GM18873 (cell line): ENCODE data around the gene ASPSCR1.

Source experiments
- ATAC-seq: cut with Tn5 transposase; IDR thresholded peaks from one replicate; pipeline ENCODE4 v1.9.1; 2021; ENCODE audit warnings: mild to moderate bottlenecking, moderate library complexity, moderate number of reproducible peaks; ENCODE audit not compliant: unreplicated experiment, low FRiP score

Gene ASPSCR1

GRCh38 chr17:81958633-81959342 is 18.6 kb upstream of the ASPSCR1 start:
- no peak for ATAC-seq

- no peak for ATAC-seq
These were observed 17.9 kb upstream of the ASPSCR1 start for GRCh38 chr17:81959362-81960129.

DNA sequence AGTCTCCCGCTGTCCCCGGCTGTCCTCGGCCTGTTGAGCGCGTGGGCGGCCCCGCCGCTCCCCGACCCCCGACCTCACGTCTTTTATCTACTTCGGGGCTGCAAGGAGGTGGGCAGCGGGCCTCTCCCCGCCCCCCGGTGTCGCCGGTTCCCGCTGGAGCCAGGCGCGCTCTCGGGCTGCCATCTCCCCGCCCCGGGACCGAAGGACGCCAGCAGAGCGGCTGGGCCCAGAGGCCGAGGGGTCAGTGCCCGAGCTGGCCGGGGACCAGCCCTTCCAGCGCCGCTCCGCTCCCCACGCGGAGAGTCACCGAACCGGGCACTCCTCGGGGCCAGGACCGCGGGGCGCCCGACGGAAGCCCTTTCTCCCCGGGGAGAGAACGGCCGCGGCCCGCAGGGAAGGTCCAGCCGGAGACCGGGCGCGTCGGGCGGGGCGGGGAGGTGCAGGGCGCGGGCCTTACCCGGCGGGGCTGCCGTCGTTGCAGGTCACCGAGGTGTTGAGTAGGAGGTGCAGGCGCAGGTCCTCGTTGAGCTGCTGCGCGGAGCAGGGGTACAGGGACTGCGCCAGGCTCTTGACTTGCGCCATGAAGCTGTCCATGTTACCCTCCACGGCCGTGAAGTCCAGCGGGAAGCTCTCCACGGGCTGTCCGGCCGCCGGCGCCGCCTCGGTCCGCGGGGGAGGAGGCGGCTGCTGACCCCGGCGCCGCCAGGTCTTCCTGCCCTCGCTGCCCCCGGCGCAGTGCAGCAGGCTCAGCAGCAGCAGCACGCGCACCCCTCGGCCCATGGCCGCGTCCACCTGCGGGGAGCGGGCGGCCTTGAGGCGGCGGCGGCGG is 17.1 kb upstream of the ASPSCR1 start:
- ATAC-seq, result no peak

DNA sequence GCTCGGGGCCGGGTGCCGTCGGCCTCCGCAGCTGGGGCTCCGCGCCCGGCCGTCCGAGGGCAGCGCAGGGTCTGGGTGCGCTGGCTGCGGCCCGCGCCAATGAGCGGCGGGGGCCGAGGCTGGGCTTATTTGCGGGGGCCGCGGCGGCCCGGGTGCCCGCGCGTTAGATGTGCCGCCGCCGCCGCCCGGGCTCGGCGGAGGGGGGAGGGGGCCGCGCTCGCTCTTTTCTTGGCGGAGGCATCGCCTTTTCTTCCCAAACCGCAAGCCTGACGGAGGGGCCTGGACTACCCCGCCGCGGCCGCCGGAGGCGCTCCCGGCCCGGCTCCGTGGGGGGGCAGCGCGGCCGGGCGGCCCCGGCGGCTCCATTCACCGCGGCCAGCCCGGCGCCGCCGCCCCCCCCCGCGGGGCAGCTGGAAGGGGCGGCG is 16.3 kb upstream of the ASPSCR1 start, which contains the start of gene NOTUM:
Gene NOTUM (minus strand): TSS at position 101 of the 425 bp plus-strand sequence. CDS start 278 bp downstream, outside the sequence.
- no peak for ATAC-seq

DNA sequence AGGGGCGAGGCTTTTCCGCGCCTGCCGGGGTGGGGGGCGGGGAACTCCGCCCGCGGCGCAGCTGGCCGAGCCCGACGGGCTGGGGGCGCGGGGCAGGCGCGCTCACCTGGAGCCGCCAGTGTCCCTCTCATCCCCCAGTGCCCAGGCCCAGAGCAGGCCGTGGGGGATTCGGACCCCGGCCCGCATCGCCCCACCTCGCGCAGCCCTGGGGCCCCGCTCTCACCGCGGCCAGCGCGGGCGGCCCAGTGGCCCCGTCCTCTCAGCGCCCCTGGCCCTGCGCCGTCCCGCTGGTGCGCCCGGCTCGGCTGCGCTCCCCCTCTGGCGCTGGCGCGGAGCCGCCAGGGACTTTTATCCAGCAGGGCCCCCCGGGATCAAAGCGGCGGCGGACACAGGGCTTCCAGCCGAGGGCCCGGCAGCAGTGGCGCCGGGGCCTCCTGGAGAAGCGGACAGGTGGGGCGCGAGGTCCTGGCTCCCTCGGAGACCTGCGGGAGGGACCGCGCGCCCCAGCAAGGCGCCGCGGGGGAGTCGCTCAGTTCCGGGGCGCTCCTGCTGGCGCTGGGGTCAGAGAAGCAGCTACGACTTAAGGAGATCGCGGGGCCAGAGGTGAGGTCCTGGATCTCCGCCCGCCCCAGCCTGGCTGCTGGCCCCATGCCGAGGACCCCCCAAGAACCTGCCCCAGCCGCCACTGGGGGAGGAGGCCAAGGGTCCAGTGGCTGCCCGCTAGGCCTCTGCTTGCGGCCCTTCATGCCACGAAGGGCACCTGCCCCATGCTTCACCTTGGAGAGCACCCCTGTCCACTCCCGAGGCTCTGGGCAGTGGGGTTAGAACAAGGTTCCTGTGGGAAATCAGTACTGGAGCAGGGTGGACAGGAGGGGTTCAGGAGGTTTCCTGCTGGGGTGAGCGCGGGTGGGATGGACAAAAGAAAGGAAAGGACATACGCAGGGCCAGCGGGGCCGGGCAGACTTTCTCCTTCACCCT is 15.6 kb upstream of the ASPSCR1 start:
- no peak for ATAC-seq

GRCh38 chr17:81962499-81963441 is 14.7 kb upstream of the ASPSCR1 start:
- ATAC-seq, result no peak

DNA sequence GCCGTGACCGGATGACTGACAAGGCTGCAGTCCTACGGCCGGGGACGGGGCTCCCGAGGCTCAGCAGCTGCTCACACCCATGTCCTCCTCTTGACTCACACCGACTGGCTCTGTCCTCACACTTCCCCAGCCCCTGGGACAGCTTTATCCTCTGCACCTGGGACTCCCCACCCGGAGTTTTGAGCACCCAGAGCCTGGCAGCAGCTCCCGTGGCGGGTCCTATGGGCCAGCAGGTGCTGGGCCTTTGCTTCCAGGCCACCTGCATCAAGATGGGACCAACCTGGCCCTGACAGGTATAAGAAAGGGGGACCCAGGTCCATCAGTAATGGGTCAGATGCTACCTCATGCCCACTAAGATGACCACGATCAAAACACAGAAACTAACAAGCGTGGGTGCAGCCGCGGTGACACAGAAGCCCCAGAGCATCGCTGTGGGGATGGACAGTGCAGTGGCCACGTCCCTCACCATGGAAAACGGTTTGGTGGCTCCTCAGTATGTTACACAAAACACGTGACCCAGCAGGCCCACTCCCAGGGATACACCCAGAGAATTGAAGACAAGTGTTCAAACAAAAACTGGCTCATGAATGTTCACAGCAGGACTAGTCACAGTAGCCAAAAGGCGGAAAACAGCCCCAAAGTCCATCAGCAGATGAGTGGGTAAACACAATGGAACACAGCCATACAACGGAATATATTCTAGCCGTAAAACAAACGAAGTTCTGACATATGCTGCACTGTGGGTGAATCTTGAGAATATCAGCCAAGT is 13.2 kb upstream of the ASPSCR1 start:
- no peak for ATAC-seq

- no peak for ATAC-seq
These were observed 10.8 kb upstream of the ASPSCR1 start for GRCh38 chr17:81966343-81967243.

- no peak for ATAC-seq
These were observed 10.2 kb upstream of the ASPSCR1 start for GRCh38 chr17:81967244-81967532.

GRCh38 chr17:81967533-81968395 is 9.7 kb upstream of the ASPSCR1 start:
- ATAC-seq, result no peak

DNA sequence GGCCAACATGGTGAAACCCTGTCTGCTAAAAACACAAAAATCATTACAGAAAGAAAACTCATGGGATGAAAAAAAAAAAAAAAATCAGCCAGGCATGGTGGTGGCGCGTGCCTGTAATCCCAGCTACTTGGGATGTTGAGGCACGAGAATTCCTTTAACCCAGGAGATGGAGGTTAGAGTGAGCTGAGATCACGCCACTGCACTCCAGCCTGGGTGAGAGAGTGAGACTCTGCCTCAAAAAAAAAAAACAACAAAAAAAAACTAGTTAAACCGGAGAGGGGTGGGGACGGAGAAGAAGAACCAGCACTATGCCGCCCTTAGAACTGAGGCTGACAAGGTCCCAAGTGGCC is 9.1 kb upstream of the ASPSCR1 start:
- ATAC-seq, result no peak

GRCh38 chr17:81968850-81969812 is 8.3 kb upstream of the ASPSCR1 start:
- ATAC-seq, result no peak

- no peak for ATAC-seq
These were observed 4.0 kb upstream of the ASPSCR1 start for GRCh38 chr17:81973432-81973831.

DNA sequence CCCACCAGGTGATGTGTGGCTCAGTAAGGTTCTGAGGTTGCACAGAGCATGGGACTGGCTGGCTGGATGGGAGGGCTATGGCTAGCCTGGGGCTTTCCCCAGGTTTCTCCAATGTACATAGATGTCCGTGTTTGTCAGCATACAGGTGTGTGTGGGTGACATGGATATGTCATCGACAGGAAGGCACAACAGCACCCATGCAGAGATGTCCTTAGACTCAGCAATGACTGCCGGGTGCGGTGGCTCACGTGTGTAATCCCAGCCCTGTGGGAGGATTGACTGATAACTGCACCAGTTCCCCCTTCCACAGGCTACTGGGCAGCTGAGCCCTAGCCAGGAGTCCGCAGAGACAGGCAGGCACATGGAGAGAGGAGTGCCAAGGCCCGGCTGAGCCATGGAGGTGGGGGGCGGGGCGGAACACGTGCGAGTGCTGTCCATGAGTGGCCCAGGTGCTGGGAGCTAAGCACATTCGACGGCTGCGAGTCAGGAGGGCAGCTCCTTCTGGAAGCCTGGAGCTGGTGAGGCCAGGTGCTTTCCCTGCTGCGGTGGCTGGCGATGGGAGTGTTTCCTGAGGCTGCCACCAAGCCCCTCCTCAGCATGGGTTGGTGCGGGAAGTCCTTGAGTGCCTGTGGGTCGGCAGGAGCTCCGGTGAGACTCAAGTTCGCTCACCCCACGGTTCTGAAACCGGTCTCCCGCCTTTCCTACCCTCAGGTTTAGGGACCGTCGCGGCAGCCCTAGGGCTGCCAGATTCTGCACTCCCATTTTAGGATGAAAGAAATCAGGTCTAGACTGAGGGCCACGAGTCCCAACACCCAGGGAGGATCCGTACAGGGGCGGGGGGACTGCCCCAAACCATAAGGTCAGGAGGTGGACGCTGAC is 858 bp upstream of the ASPSCR1 start:
- peak; percentile 17 for ATAC-seq
